T follicular helper cell (primary cell): Measurements from ENCODE around the gene SMYD3.

ENCODE experiments used
- DNase-seq: peaks from one replicate; pipeline ENCODE4 v3.0.0-alpha.2; 2020; ENCODE audit warnings: low read depth

Gene SMYD3

DNA sequence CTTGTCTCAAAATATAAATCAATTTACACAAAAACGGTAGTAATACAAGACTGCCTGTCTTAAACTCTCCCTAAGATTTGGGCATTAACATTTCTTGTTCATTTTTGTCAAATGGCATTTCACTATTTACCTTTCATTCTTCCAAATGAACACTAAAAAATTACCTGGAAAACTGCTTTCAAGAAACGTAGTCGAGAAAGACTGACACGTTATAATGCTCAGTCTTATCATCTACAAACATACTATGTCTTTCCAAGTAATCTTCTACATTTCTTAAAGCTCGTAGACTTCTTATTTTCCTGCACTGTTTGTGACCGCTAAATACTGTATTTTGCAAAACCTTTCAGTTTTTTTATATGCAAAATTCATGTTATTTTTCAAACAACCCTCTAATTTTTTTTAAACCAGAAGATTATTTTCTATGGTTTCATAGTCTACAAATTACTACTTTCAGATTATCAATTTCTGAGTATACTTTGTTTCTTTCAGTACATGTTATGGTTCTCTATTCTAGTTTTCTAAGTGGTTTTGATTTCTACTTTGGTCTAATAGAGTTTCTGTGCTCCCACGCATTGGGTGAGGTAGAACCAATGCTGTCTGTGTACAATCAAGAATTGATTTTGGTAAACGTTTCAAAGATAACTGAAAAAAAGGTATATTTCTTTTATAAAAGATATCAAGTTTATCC, 336.4 kb downstream of the SMYD3 start:
- DNase-seq: no peak

- DNase-seq: no peak
Observed at GRCh38 chr1:246169486-246169885, 337.6 kb downstream of the SMYD3 start.

DNA sequence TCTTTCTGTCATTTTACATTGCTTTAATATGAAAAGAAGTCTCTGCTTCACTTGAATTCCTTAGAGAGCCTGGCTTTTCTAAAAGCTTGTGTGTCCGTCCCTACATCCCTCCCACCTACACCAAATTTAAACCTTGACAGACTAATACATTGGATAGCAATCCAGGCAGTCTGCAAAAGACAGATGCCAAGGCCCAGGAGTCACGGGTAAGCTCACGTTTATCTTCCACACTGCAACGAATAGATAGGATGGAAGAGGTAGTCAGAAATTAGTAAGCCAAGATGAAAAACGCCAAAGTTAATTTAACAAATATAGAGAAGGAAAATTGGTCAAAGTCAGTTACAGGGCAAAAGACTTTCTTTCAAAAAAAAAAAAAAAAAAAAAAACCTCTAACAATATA, 338.1 kb downstream of the SMYD3 start:
- DNase-seq: no peak

GRCh38 chr1:246166841-246167240, 340.2 kb downstream of the SMYD3 start:
- no peak for DNase-seq

GRCh38 chr1:246165826-246166709, 341.0 kb downstream of the SMYD3 start:
- no peak for DNase-seq

- DNase-seq: no peak
Observed at GRCh38 chr1:246164764-246165163, 342.3 kb downstream of the SMYD3 start.

DNA sequence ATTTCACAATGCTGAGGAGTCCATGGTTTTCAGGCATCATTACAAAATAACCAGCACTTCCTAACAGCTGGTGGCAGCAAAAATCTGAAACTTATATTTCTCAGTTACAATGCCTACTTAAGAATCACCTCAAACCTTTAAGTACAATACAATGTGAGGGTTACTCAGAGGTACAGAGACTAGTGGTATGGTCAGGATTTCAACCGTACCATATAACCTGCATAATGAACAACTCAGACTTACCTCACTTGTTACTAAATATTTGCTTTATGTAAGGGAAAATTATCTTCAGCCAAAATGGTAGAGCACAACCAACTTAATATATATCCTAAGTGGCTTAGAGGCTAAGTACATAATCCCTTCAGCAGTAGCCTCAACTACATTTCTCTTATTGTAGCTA, 344.5 kb downstream of the SMYD3 start:
- DNase-seq: no peak

DNA sequence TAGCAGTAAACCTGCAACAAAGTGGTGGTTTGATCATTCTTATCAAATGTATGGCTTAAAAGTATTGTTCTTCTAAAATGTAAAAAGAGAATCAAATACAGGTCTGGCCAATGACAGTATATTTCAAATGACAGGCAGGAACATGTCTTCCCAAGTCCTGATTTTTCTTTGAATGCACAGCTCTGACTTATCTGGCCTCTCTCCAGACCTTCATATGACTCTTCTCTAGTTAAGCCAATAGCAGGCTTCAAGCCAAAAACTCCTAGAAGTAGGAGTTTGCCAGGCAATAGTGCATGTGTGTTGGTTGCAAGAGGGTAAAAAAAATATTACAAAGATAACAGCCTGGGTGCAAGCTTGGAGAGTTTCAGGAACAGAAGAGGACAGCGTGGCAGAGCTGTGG, 345.5 kb downstream of the SMYD3 start:
- DNase-seq: no peak

DNA sequence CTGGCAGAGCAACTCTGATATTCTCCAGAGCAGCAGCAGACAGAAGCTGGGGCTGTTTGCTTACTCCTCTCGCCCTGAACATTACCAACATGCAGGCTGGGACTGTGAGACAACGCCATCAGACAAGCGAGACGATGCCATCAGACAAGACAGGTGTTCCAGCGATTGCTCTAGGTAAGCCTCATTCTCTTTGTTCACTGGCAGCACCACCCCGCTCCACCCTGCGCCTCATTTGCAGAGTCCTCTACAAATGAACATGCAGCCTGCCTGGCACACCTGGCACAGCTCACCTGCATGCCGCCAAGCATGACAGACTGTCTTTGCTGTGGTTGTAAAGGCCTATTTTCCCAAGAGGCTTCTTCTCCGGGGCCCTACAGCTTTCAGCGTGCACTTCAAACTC, 346.2 kb downstream of the SMYD3 start:
- no peak for DNase-seq

DNA sequence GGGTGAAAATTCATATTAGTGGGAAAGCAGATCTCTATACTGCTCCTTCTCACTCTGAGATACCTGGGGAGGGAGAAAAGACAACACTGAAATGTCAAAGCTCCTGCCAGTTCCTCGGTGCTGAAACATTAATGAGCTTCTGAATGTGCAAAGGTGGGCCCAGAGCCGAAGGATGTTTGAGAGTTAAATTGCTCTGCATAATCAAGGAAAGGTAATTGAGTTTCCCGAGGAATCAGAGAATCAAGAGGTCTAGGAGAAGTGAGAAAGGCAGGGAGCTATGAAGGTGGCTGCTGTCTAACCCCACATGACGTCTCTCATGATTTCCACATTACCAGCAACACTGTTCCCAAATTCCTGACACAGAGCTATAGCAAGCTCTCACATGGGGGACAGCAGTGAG, 346.7 kb downstream of the SMYD3 start:
- DNase-seq: no peak

DNA sequence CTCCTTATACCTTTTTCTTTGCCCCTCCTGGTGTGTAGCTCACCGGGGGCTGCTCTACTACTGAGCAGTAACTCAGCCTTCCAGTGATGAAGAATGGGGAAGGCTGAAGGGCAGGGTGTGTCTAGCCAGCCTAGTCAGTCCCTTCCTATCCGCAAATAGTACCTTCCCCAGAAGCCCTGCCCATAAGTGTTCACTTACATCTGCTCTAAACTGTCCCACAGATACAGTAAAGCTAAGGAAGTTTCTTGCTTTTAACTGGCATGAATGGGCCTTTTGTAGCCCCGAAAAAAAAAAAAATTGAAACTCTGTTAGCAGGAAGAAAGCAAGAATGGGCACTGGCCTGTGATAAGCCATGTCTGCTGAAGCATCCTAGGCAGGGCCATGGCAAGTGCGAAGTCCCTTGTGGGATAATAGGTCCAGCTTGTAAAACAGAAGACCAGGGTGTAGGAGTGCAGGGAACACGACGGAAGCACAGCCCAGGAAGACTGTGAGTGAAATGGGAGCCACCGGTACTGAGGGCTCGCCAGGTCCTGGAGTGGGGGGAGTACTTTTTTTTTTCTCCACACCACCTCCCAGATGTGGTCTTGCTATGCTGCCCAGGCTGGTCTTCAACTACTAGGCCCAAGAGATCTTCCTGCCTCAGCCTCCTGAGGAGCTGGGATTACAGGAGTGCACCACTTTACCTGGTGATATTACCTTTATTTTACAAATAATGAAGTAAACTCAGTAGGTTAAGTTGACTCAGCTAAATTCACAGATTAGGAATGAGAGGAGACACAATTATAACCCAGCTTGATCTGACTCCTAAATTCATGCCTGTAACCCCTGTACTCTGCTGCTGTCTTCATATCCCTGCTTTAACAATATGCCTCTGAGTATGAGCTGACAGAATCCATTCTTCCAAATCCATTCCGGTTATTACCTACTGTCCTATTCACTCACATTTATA, 347.5 kb downstream of the SMYD3 start:
- no peak for DNase-seq

DNA sequence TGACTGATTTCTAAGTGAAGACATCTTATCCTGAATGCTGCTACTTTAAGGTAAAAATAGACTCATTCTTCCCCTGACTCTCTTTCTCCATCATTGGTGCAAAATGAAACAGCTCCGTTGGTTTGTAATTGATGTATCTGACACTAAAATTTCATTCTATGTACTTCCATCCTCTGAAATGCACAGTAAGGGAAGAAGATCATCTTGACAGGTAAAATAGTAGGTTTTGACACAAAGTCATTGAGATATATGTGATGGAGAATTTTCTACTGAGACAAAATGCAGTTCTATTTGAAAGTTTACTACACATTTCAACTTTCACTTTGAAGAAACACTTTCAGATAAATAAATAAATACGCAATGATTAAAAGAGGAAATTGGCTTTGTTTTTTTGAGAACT, 348.9 kb downstream of the SMYD3 start:
- DNase-seq: no peak

- DNase-seq: no peak
Observed at GRCh38 chr1:246157516-246157915, 349.6 kb downstream of the SMYD3 start.

- no peak for DNase-seq
Observed at GRCh38 chr1:246156847-246157246, 350.2 kb downstream of the SMYD3 start.

DNA sequence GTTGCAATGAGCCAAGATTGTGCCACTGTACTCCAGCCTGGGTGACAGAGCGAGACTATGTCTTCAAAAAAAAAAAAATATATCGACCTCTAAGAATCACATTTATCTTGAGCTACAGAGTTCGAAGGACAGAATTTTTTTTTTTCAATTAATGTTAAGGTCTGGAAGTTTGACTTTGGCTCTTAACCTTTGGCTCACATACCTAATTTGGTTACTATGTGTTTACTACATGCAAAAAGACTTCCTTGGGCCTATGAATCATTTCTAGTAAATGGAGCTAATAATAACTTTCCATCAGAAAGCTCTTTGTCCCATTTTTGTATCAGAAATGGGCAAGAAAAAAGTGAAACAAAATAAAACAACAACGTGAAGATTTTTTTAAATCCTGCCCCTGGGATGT, 351.2 kb downstream of the SMYD3 start:
- DNase-seq: no peak

GRCh38 chr1:246153796-246154212, 353.3 kb downstream of the SMYD3 start:
- no peak for DNase-seq

GRCh38 chr1:246152986-246153431, 354.1 kb downstream of the SMYD3 start:
- DNase-seq: no peak

DNA sequence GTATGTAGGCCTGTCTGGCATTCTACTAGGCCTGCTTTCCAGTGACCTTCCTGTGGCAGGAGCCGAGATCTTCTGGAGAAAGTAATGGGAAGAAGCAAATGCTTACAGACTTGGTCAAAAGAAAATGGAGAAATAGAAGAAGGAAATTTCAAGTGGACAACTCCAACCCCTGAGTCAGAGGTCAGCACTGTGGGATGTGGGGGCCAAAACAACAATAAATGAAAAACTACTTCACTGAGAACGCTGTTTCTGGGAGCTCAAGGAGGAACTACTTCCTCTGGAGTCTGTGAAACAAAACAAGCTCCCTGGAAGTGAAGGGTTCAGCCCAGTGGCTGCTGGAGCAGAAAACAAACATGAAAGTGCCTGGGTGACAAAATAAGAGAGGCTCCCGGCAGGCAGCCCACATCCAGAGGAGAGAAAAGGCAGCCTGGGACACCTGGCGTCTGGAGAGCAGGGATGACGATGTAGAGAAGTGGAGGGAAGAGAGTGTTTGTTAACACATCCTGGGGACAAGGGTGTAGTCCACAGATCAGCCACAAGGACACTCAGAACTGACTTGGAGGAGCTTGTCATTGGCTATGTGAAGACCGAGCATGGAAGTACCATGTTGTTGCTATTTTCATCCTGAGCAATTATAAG, 355.2 kb downstream of the SMYD3 start:
- no peak for DNase-seq

DNA sequence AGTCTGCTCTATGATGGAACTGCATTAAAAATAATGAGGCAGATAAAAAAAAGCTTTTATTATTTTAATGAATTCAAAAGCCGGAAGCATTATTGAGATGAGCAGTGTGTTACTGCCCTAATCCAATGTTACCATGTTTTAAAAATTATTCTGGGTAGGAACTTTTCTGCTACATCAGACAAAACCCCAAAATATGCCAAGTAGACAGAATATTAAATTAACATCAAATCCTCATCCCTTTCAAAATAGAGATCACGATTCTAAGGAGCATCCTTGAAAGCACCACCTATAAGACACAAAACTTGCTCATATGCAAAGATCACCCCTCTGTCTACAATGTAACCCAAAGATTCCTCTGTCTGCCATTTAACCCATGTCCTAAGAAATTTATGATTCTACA, 357.5 kb downstream of the SMYD3 start:
- DNase-seq: no peak

GRCh38 chr1:246147524-246148461, 359.3 kb downstream of the SMYD3 start:
- DNase-seq: no peak
